ENCODE results near the gene ATP9B. TPM values are rescaled to one million over a fixed set of nuclear protein-coding genes. Genes with fewer than 3 reads are reported as not detected.

Gene ATP9B
- total RNA-seq, 2 experiments from 2014 or later = 15.9 to 16.6 TPM

DNA sequence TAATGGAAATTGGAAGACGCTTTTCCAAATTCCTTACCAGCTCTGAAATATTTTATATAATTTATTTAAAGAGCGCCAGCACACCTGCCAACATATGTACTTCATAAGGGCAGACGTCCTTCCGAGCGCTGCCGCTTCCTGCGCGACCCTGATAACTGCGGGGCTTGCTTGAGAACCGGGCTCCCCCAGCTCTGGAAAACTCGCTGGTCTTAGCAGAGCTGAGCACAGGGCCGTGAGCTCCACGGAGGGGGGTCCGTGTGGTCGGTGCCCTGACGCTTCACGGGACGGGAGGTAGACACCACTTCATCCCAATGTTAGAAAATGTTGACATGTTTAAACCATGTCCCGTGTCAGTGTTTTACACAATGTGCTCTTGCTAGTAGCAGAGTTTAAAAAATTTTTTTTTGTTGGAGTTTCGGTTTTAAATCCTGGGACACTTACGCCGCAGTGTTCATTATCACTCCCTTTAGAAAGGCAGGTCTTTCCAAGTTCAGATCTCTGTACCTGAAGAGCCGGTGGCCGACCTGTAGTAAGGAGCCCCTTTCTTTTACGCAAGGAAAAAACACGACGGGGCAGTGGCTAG, 328.1 kb downstream of the ATP9B start:
- Mint-ChIP-seq H3K36me3 (peaks cover 28% of the 10 kb centered on the region), H3K27me3 (no peaks in the 10 kb centered on the region), H3K4me3 (peak overlapping the region; percentile 80), H3K27ac (peak overlapping the region; percentile 88), H3K4me1 (ENCODE audit: low read depth) (peaks cover 33% of the 10 kb centered on the region), H3K9me3 (no peaks in the 10 kb centered on the region)
- ChIA-PET CTCF (interaction anchor here (1.2 to 3.8 kb wide), 7 partner anchors 8 to 133 kb away, joined by 4 to 22 read pairs (median 11); no protein-coding TSS in a partner anchor), POLR2A (interaction anchor here (2.1 to 7.5 kb wide), 2 partner anchors 8 to 126 kb away, joined by 15 to 63 read pairs; no protein-coding TSS in a partner anchor)
- intact Hi-C loops (cut with micrococcal nuclease) = loop anchor here (5.0 kb wide), 1 partner anchor 635 kb away; the partner anchor contains the start of gene RBFA
- DNase-seq = no peak

DNA sequence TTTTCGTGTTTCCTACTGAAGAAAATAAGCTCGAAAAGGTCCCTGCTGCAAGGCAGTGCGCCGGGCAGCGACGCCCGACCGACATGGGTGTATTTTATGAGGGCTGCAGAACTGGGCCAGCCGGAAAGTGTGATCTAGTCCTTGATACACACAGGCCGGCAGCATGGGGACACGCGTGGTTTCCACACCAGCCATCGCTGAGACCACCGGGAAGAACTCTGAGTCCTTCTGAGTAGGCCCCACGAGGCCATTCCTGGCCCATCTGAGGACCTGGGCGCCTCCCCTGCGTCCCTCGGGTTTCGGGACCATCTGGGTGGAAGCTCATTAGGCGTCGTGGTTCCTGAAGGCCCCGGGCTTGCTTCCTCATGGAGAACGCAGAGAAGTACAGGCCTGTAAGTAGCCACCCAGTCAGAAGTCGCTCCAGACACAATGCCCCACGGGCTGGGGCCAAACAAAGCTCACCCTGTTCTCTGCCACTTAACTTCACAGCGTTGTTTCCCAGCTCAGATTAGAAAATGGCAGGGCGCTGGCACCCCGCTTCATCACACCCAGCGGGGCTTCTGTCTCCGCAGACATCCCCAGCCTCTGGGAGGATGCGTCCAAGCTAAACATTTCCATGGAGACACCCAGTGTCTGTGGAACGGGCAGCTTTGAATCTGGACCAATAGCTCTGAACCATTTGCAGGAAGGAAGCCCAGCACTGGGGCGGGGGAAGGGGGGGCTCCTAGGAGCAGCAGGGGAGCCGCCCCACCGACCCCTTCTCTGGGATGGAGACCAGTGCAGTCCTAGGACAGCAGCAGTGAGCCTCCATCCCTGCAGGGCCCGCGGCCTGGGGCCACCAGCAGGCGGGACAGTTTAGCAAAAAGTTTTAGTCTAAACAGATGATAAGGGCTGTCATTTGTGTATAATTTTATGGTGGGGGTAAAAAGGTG, 328.9 kb downstream of the ATP9B start:
- Mint-ChIP-seq H3K27ac (peak overlapping the region; percentile 88), H3K4me3 (peak overlapping the region; percentile 80), H3K4me1 (ENCODE audit: low read depth) (peaks cover 35% of the 10 kb centered on the region), H3K9me3 (no peaks in the 10 kb centered on the region), H3K27me3 (no peaks in the 10 kb centered on the region), H3K36me3 (peaks cover 35% of the 10 kb centered on the region)
- intact Hi-C loops (cut with micrococcal nuclease) = loop anchor here (5.0 kb wide), 1 partner anchor 634 kb away; the partner anchor contains the start of gene RBFA
- POLR2A ChIA-PET = interaction anchor here (7.5 kb wide), 1 partner anchor 125 kb away, joined by 63 read pairs; no protein-coding TSS in a partner anchor
- DNase-seq = no peak
- CTCF ChIA-PET = interaction anchor here (1.2 to 3.8 kb wide), 7 partner anchors 10 to 133 kb away, joined by 4 to 22 read pairs (median 11); no protein-coding TSS in a partner anchor

GRCh38 chr18:79399275-79400081, 330.3 kb downstream of the ATP9B start:
- ChIA-PET POLR2A (interaction anchor here (7.5 kb wide), 1 partner anchor 124 kb away, joined by 63 read pairs; no protein-coding TSS in a partner anchor), CTCF (interaction anchor here (1.7 kb wide), 1 partner anchor 12 kb away, joined by 4 read pairs; no protein-coding TSS in a partner anchor)
- peak overlapping the region; percentile 88 for H3K27ac Mint-ChIP-seq
- peaks cover 46% of the 10 kb centered on the region for H3K36me3 Mint-ChIP-seq
- H3K4me3 Mint-ChIP-seq = peak overlapping the region; percentile 80
- no peaks in the 10 kb centered on the region for H3K9me3 Mint-ChIP-seq
- peaks cover 45% of the 10 kb centered on the region for H3K4me1 Mint-ChIP-seq (ENCODE audit: low read depth)
- no peaks in the 10 kb centered on the region for H3K27me3 Mint-ChIP-seq
- peak; percentile 51 for DNase-seq
- intact Hi-C loops (cut with micrococcal nuclease) = loop anchor here (1.0 to 10.0 kb wide), 4 partner anchors 125 to 633 kb away; partner anchors contain the start of genes ATP9B, HSBP1L1 and RBFA

- Mint-ChIP-seq H3K9me3 (no peaks in the 10 kb centered on the region), H3K27me3 (no peaks in the 10 kb centered on the region), H3K27ac (no peak overlapping the region), H3K36me3 (peaks cover 50% of the 10 kb centered on the region), H3K4me1 (ENCODE audit: low read depth) (peaks cover 50% of the 10 kb centered on the region), H3K4me3 (peak overlapping the region; percentile 41)
- intact Hi-C loops (cut with micrococcal nuclease) = loop anchor here (10.0 kb wide), 2 partner anchors 335 to 565 kb away; partner anchors contain the start of genes ATP9B and HSBP1L1
- CTCF ChIA-PET = no interaction called here
- peak; percentile 78 for DNase-seq
- POLR2A ChIA-PET = interaction anchor here (3.7 kb wide), 1 partner anchor 123 kb away, joined by 18 read pairs; no protein-coding TSS in a partner anchor
Measured at GRCh38 chr18:79400091-79400590, 330.9 kb downstream of the ATP9B start.

GRCh38 chr18:79400591-79401381, 331.6 kb downstream of the ATP9B start:
- peak; percentile 70 for DNase-seq
- H3K27me3 Mint-ChIP-seq = no peaks in the 10 kb centered on the region
- intact Hi-C loops (cut with micrococcal nuclease) = loop anchor here (10.0 kb wide), 2 partner anchors 336 to 564 kb away; partner anchors contain the start of genes ATP9B and HSBP1L1
- H3K36me3 Mint-ChIP-seq = peaks cover 51% of the 10 kb centered on the region
- CTCF ChIA-PET = no interaction called here
- POLR2A ChIA-PET = interaction anchor here (3.7 kb wide), 1 partner anchor 122 kb away, joined by 18 read pairs; no protein-coding TSS in a partner anchor
- peaks cover 55% of the 10 kb centered on the region for H3K4me1 Mint-ChIP-seq (ENCODE audit: low read depth)
- H3K27ac Mint-ChIP-seq = peak overlapping the region; percentile 94
- H3K9me3 Mint-ChIP-seq = no peaks in the 10 kb centered on the region
- peak overlapping the region; percentile 87 for H3K4me3 Mint-ChIP-seq

DNA sequence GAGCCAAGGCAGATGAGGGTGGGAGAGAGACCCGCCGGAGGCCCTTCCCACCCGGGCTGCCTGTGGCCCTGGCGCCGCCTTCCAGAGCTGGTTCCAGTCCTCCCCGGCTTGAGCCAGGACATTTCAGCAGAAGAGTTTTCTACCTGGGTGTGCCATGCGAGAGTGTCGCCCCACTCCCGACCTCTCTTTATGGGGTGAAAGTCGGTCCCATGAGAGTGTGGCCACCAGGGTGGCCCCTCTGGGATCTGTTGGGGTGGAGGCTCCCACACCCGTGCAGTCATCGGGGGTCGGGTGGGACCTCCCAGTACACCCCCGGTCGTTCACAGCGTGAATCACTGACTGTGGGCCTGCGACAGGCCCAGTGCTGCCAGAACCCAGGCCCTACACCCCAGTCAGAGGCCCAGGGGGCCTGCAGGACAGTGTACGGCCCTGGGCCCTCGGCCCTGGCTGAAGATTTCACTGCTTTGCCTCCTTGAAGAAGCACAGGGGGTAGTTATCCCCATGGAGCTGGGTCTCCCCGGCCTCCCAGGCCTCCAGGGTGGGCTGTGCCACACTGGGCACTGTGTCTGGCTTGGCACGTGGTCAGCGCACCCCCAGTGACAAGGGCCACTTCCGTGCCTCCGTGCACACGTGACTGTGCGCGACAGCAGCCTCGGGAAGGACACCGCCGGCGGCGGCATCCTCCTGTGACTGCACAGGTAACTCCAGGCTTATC, 332.5 kb downstream of the ATP9B start:
- peaks cover 58% of the 10 kb centered on the region for H3K36me3 Mint-ChIP-seq
- peak overlapping the region; percentile 87 for H3K4me3 Mint-ChIP-seq
- ChIA-PET POLR2A (interaction anchor here (0.6 to 3.7 kb wide), 3 partner anchors 8 to 705 kb away, joined by 3 to 18 read pairs (median 3); no protein-coding TSS in a partner anchor), CTCF (interaction anchor here (2.3 kb wide), 1 partner anchor 22 kb away, joined by 8 read pairs; no protein-coding TSS in a partner anchor)
- H3K4me1 Mint-ChIP-seq (ENCODE audit: low read depth) = peaks cover 62% of the 10 kb centered on the region
- no peaks in the 10 kb centered on the region for H3K9me3 Mint-ChIP-seq
- peak; percentile 48 for DNase-seq
- intact Hi-C loops (cut with micrococcal nuclease) = loop anchor here (10.0 kb wide), 2 partner anchors 337 to 563 kb away; partner anchors contain the start of genes ATP9B and HSBP1L1
- no peaks in the 10 kb centered on the region for H3K27me3 Mint-ChIP-seq
- peak overlapping the region; percentile 94 for H3K27ac Mint-ChIP-seq

GRCh38 chr18:79402209-79402576, 333.0 kb downstream of the ATP9B start:
- no peak for DNase-seq
- H3K27ac Mint-ChIP-seq = peak overlapping the region; percentile 94
- ChIA-PET POLR2A (interaction anchor here (0.6 to 3.7 kb wide), 3 partner anchors 9 to 704 kb away, joined by 3 to 18 read pairs (median 3); no protein-coding TSS in a partner anchor), CTCF (interaction anchor here (1.9 to 2.3 kb wide), 2 partner anchors 23 to 121 kb away, joined by 6 to 8 read pairs; no protein-coding TSS in a partner anchor)
- peak overlapping the region; percentile 87 for H3K4me3 Mint-ChIP-seq
- H3K36me3 Mint-ChIP-seq = peaks cover 63% of the 10 kb centered on the region
- intact Hi-C loops (cut with micrococcal nuclease) = loop anchor here (10.0 kb wide), 2 partner anchors 337 to 563 kb away; partner anchors contain the start of genes ATP9B and HSBP1L1
- H3K9me3 Mint-ChIP-seq = no peaks in the 10 kb centered on the region
- peaks cover 62% of the 10 kb centered on the region for H3K4me1 Mint-ChIP-seq (ENCODE audit: low read depth)
- no peaks in the 10 kb centered on the region for H3K27me3 Mint-ChIP-seq

- Mint-ChIP-seq H3K4me1 (ENCODE audit: low read depth) (peaks cover 65% of the 10 kb centered on the region), H3K9me3 (no peaks in the 10 kb centered on the region), H3K27ac (peak overlapping the region; percentile 94), H3K36me3 (peaks cover 61% of the 10 kb centered on the region), H3K4me3 (peak overlapping the region; percentile 87), H3K27me3 (no peaks in the 10 kb centered on the region)
- CTCF ChIA-PET = interaction anchor here (1.9 to 2.3 kb wide), 2 partner anchors 24 to 120 kb away, joined by 6 to 8 read pairs; no protein-coding TSS in a partner anchor
- intact Hi-C loops (cut with micrococcal nuclease) = loop anchor here (10.0 kb wide), 2 partner anchors 338 to 562 kb away; partner anchors contain the start of genes ATP9B and HSBP1L1
- DNase-seq = peak; percentile 48
- POLR2A ChIA-PET = interaction anchor here (0.7 to 3.7 kb wide), 2 partner anchors 120 to 276 kb away, joined by 3 to 18 read pairs; no protein-coding TSS in a partner anchor
Measured at GRCh38 chr18:79402977-79403722, 334.0 kb downstream of the ATP9B start.
